NCI-H2227 (cell line): Measurements from ENCODE around the gene THEM4.
A peak's percentile ranks its signal among the peaks of the same experiment; 100 is the strongest.
"Not testable (repeated sequence)": the region's sequence is repeated elsewhere in the genome, so short reads cannot be mapped to it uniquely, and the experiment has no call there.

Source experiments
- DNase-seq: peaks from one replicate; lab custom pipeline; 2025; ENCODE audit not compliant: unreplicated experiment; lab: John Stamatoyannopoulos, UW

Gene THEM4

GRCh38 chr1:151935154-151935553 is 25.8 kb upstream of the THEM4 start:
- no peak for DNase-seq

DNA sequence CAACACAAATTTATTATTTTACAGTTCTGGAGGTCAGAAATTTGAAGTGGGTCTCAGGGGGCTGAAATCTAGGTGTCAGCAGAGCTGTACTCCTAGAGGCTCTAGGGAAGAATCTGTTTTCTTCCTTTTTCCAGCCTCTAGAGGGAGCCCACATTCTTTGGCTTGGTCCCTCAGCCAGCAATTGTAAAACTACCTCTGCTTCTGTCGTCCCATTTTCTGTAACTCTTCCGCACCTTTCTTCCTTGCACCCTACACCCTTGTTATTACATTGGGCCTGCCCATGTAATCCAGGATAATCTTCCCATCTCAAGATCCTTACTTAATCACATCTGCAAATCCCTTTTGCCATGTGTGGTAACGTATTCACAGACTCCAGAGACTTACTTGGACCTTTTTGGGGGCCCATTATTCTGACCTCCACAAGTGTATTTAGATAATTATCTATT is 24.8 kb upstream of the THEM4 start:
- peak; percentile 51 for DNase-seq

DNA sequence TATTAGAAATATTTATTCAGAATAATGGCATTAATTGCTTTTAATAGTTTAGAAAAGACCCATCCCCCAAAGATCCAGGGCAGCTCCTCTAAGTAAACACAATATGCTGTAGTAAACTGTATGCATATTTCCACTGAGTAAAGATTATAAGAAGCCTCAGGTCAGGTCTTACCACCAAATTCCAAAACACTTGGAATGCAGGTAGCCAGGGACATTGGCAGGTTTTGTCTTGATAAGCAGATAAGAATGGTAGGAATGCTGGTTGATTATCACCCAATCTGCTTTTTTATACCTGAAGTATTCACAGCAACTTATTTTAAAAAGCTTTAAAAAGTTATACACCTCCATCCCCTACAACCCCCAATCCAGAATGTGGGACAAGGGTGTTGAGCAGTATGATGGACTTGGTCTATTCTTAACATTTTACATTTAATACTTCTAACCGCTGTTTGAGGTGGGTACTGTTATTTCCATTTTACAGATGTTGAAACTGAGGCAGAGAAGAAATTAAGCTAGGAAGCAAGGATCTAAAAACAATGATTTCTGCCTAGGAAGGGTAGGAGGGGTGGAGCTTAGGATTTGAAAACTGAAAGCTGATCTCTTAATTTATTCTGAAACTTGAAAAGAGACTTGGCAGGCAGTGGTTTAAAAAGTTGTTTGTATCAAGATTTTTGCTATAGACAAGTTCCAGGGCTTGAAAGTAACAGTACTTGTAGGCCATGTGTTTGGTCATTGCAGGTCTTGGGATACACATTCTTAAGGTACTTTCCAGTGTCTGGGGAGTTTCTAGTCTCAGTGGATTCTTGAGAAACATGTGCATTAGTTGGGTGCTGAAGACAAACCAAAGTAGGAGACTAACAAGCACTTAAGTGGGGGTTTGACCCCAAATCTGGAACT is 15.6 kb upstream of the THEM4 start:
- no peak for DNase-seq

GRCh38 chr1:151923422-151923821 is 14.1 kb upstream of the THEM4 start:
- no peak for DNase-seq

- DNase-seq: no peak
These were observed 10.8 kb upstream of the THEM4 start for GRCh38 chr1:151920149-151920548.

DNA sequence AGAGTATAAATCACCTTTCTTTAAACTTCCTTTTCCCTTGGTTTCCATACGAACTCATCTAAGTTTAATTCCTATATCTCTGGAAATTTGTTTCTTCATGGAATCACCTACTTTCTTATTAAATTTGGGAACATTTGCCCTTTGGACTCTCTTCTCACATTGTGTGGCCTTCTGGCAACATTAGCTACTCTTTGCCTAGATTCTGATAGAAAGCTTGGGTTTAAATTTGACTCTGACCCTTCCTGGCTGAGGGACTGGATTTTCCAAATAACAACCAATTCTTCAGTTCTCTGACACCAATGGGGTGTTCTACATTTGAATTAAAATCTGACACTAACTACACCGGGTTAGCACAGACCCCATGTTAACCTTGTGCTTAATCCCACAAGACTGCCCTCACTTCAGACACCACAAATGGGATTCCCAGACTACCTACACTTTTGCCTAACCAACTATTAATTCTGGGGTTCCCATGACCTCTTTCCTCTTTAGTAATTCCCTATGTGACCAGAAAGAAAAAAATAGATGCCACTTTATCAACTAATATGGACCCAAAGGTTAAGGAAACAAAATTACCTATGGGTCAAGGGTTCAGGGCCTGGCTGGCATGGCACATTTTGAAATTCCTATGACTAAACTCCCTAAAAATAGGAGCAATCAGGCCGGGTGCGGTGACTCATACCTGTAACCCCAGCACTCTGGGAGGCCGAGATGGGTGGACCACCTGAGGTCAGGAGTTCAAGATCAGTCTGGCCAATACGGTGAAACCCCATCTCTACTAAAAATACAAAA is 9.7 kb upstream of the THEM4 start:
- no peak for DNase-seq

- no peak for DNase-seq
These were observed 8.8 kb upstream of the THEM4 start for GRCh38 chr1:151918156-151918555.

DNA sequence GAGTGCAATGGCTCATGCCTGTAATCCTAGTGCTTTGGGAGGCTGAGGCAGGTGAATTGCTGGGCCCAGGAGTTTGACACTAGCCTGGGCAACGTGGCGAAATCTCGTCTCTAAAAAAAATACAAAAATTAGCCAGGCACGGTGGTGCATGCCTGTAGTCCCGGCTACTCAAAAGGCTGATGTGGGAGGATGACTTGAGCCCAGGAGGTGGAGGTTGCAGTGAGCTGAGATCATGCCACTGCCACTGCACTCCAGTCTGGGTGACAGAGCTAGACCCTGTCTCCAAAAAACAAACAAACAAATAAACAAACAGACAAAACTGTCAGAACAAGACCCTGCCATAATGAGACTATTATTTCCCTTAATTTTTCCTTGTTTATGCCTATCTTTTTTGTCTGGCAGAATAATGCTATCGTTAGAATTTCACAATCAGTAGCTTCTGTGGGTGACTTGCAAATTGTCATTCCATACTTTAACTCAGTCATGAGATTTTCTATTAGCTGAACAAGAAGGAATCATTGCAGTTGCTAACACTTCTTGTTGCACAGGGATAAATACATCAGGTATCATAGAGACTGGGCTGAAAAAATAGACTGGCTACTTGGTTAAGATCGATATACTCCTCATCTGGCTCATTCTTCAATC is 7.5 kb upstream of the THEM4 start:
- no peak for DNase-seq

DNA sequence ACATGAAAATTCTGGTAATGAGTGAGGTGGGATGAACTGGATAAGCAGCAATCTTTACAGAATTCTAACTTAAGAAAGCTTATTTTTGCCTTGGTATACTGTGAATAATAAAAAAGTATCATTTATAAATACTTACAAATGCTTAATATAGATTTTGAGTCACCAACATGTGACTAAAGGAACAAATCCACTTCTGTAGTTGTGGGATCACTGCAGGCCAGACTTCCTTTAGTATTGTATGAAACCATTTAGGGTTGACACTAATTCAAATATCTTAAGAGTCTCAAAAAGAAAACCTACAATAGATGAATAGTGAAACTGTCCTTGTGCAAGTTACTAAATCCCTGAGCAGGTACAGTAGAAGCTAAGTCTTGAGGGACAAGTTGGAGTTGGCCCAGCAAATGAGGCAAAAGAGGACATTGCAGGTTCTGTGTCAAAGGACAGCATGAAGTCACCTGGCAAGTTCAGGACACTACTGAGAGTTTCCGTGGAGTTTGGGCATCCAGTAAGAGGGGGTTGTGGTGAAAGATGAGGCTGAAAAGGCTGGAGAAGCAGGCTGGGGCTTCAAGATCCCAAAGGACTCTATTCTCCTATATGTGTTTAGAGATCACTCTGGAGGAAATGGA is 5.9 kb upstream of the THEM4 start:
- no peak for DNase-seq

DNA sequence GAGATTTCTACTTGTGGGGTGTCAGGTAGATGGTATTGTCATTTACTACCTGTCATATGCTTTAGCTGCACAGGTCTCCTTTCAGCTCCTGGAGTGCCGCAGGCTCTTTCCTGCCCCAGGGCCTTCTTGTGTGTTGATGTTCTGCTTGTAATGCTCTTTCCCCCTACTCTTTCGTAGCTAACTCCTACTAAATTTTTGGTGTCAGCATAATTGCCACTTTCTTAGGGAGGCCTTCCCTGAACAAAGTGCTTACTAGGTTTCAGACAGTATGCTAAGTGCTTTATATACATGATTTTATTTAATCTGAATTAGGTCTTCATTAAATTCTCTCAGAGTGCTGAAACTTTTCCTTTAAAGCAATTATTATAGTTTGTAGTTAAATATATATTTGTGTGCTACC is 4.8 kb upstream of the THEM4 start:
- no peak for DNase-seq

- DNase-seq: no peak
These were observed 3.7 kb upstream of the THEM4 start for GRCh38 chr1:151912973-151913372.

- DNase-seq: no peak
These were observed 1.1 kb downstream of the THEM4 start for GRCh38 chr1:151908228-151908691.

GRCh38 chr1:151907363-151908139 is 1.8 kb downstream of the THEM4 start:
- DNase-seq: no peak

DNA sequence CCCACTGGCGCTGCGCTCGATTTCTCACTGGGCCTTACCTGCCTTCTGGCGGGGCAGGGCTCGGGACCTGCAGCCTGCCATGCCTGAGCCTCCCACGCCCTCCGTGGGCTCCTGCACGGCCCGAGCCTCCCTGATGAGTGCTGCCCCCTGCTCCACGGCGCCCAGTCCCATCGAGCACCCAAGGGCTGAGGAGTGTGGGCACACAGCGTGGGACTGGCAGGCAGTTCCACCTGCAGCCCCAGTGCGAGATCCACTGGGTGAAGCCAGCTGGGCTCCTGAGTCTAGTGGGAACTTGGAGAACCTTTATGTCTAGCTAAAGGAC is 3.0 kb downstream of the THEM4 start:
- DNase-seq: not testable (repeated sequence)

- not testable (repeated sequence) for DNase-seq
These were observed 3.6 kb downstream of the THEM4 start for GRCh38 chr1:151905443-151906323.

DNA sequence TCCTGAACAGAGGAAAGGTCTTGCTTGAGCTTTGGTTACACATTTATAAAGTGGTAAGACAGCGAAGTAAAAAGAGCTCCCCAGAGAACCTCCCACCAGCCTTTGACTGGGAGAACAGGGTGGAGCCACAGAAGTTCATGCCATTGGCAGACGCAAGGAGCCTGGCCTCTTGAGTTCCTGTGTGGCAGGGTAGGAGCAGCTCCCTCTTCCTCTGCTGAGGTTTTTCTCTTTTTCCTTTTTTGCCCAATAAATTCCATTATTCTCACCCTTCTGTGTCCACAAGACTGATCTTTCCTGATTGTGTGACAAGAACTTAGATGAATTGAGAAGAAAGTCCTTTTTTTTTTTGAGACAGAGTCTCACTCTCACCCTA is 4.3 kb downstream of the THEM4 start:
- no peak for DNase-seq

GRCh38 chr1:151902858-151903257 is 6.5 kb downstream of the THEM4 start:
- DNase-seq: no peak

DNA sequence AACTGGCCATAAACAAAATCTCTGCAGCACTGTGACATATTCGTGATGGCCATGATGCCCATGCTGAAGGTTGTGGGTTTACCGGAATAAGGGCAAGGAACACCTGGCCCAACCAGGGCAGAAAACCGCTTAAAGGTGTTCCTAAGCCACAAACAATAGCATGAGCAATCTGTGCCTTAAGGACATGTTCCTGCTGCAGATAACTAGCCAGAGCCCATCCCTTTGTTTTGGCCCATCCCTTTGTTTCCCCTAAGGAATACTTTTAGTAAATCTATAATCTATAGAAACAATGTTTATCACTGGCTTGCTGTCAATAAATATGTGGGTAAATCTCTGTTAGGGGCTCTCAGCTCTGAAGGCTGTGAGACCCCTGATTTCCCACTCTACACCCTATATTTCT is 8.5 kb downstream of the THEM4 start:
- DNase-seq: not testable (repeated sequence)

DNA sequence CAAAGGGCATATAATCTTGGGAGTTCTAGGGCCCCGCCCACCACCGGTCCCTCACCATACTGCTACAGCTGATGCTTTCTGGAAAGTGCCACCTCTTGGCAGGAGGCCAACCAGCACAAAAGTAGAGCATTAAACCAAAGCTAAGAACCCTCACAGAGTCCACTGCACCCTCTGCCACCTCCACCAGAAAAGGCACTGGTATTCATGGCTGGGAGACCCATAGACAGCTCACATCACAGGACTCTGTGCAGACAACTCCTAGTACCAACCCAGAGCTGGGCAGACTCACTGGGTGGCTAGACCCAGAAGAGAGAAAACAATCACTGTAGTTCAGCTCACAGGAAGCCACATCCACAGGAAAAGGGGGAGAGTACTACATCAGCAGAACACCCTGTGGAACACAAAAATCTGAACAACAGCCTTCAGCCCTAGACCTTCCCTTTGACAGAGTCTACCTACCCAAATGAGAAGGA is 10.8 kb downstream of the THEM4 start:
- DNase-seq: no peak
